ENCODE results near the gene RNF133.

DNA sequence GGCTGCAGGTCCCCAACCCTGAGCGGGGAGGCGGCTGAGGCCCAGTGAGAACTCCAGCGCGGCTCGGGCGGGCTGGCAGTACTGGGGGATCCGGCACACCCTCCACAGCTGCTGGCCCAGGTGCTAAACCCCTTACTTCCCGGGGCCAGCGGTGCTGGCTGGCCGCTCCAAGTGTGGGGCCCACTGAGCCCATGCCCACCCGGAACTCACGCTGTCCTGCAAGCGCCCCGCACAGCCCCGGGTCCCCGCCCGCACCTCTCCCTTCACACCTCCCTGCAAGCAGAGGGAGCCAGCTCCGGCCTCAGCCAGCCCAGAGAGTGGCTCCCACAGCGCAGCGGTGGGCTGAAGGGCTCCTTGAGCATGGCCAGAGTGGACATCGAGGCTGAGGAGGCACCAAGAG is 25.0 kb downstream of the RNF133 start:
- no peak for TF ChIP-seq POLR2A (IDR thresholded peaks at IDR 0.05)
- TF ChIP-seq, protein P1, sequence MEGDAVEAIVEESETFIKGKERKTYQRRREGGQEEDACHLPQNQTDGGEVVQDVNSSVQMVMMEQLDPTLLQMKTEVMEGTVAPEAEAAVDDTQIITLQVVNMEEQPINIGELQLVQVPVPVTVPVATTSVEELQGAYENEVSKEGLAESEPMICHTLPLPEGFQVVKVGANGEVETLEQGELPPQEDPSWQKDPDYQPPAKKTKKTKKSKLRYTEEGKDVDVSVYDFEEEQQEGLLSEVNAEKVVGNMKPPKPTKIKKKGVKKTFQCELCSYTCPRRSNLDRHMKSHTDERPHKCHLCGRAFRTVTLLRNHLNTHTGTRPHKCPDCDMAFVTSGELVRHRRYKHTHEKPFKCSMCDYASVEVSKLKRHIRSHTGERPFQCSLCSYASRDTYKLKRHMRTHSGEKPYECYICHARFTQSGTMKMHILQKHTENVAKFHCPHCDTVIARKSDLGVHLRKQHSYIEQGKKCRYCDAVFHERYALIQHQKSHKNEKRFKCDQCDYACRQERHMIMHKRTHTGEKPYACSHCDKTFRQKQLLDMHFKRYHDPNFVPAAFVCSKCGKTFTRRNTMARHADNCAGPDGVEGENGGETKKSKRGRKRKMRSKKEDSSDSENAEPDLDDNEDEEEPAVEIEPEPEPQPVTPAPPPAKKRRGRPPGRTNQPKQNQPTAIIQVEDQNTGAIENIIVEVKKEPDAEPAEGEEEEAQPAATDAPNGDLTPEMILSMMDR (IDR thresholded peaks at IDR 0.05): no peak
